ENCODE data around the gene KCP.

KCP gene

DNA sequence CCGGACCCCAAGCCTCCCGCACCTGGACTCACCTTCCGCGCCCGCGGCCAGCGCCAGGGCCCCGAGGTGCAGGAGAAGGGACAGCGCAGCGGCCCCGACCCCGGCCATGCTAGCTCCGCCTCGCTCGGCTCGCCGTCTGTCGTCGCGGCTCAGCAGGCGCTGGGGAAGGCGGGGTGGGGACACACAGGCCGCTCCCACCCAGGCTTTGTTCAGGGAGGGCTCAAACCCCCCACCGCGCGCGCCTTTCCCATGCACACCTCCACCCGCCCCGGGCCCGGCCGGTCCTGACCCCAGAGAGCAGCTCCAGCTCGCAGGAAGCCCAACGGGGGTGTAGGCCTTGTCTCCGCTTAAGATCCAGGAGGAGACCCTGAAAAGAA, at the start of gene KCP:
Gene KCP, minus strand, starts transcription at position 141 of the 377 bp plus-strand sequence. Its CDS starts 33 bp downstream, at position 108.
- H3K4me3 ChIP-seq (ENCODE audit: low read depth, low read length): no peak within 1 kb of the TSS
- TF ChIP-seq, protein P1, sequence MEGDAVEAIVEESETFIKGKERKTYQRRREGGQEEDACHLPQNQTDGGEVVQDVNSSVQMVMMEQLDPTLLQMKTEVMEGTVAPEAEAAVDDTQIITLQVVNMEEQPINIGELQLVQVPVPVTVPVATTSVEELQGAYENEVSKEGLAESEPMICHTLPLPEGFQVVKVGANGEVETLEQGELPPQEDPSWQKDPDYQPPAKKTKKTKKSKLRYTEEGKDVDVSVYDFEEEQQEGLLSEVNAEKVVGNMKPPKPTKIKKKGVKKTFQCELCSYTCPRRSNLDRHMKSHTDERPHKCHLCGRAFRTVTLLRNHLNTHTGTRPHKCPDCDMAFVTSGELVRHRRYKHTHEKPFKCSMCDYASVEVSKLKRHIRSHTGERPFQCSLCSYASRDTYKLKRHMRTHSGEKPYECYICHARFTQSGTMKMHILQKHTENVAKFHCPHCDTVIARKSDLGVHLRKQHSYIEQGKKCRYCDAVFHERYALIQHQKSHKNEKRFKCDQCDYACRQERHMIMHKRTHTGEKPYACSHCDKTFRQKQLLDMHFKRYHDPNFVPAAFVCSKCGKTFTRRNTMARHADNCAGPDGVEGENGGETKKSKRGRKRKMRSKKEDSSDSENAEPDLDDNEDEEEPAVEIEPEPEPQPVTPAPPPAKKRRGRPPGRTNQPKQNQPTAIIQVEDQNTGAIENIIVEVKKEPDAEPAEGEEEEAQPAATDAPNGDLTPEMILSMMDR (IDR thresholded peaks at IDR 0.05; ENCODE audit: borderline replicate concordance, insufficient read depth, low read depth, low read length): no peak

DNA sequence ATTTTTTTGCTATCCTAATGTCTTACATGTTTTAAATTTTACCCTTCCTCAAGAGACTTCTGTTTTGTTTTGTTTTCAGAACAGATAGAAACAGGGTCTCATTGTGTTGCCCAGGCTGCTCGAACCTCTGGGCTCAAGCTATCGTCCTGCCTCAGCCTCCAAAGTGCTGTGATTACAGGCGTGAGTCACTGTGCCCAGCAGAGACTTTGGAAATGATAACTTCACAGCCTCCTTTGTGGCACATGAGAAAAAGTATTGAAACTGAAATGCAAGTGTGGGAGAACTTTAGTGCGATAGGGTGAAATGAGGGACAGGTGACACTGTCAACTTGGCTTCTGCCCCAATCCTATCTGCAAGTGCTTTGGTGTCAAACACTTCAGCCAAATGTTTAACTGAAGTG, 48.8 kb upstream of the KCP start:
- TF ChIP-seq, protein P1 (IDR thresholded peaks at IDR 0.05; ENCODE audit: borderline replicate concordance, insufficient read depth, low read depth, low read length): no peak
- H3K4me3 ChIP-seq (ENCODE audit: low read depth, low read length): no peak overlapping the region

DNA sequence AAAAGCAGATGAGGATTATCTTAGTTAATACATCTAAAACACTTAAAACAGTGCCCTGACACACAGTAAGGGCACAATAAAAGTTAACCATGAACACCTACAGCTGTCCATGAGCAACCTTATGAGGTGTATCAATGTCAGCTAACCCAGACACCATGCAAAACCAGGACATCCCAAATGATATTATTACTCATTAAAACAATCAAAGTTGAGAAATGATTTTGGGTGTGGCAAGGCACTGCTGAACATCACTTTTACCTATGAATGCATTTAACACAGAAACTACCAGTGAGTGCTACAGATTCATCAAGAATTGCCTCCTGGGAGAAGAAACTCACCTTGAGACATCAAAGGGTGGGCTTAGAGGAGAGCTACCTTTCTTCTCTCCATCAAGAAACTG, 45.5 kb upstream of the KCP start:
- TF ChIP-seq, protein P1 (IDR thresholded peaks at IDR 0.05; ENCODE audit: borderline replicate concordance, insufficient read depth, low read depth, low read length): no peak
- H3K4me3 ChIP-seq (ENCODE audit: low read depth, low read length): no peak overlapping the region

DNA sequence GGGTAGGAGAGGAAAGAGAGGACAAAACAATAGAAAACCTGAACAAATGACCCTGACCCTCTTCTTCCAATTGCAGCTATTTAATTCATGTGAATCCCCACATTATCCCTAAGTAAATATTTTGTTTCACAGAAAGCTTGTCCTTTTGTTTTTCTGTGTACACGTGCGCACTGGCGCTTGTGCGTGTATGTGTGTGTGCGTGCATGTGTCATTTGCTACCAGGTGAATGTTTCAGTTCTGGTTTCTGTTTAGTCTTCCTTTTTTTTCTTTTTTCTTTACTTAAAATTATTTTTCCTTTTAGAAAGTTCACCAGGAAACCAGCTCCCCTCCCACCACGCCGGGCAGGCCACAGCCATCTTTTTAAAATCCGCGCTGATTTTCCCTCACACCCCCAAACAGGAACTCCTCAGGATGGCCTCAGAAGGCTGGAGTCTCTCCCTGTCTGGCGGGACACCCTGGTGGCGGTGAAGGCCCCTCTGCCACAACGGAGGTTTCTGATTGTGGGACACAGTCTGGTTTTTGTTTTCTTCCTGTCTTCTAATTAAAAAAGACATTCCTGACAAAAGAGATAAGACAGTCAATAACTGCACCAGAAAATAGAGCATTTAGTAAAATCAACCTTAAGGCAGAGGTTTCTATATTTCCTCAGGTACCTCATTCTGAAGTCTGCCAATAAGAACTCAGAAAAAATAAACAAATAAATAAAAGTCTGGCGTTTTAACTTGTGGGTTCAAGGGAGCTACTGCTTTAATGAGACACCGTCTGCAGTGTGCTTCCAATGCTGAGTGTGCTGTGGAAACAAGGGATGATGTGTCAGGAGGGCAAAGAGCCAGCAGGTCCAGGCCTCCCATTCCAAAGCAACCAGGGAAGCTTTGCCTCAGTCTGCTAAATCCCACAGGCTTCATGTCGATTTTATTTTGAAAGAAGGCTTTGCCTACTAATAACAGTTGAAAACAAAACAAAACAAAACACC, 44.6 kb upstream of the KCP start:
- H3K4me3 ChIP-seq (ENCODE audit: low read depth, low read length): no peak overlapping the region
- TF ChIP-seq, protein P1 (IDR thresholded peaks at IDR 0.05; ENCODE audit: borderline replicate concordance, insufficient read depth, low read depth, low read length): peak; percentile 27; the same call in 1 of the 2 replicates

DNA sequence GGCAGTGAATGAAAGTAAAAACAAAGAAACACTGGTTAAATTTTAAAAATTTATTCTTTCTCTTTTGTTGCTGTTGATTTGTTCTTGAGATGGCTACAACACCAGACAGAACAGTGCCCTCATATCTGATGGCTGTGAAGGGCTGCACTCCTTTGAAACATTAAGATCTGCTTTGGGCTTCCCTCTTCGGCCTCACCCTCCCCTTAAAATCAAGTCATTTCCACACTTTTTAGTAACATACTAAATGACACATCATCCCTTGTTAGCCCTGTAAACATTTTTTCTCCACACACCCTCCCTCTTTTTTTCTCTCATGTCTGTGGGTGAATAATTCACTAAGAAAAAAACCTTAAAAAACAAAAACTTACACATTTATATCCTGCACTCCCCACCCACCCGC, 43.6 kb upstream of the KCP start:
- TF ChIP-seq, protein P1 (IDR thresholded peaks at IDR 0.05; ENCODE audit: borderline replicate concordance, insufficient read depth, low read depth, low read length): no peak

DNA sequence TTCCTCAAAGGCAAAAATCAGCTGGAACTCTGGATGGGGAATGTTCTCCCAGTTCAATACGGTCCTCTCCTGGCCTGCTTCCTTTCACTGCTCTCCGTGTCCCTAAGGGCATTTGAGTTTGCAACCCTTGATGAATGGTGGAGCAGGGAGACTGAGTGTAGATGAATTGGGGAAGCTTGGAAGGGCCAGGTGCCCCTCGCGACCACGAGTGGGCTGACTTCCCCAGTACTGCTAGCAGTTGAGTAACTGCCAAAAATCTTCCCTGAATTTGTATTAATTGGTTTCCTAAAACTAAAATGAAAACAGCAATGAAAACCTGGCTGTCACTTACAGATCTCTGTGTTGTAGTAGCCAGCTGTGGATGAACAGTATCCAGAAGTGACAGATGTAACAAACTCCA, 40.8 kb upstream of the KCP start:
- H3K4me3 ChIP-seq (ENCODE audit: low read depth, low read length): no peak overlapping the region
- TF ChIP-seq, protein P1 (IDR thresholded peaks at IDR 0.05; ENCODE audit: borderline replicate concordance, insufficient read depth, low read depth, low read length): no peak

More for the DNA sequence above, 43.6 kb upstream of the KCP start:
- H3K4me3 ChIP-seq (ENCODE audit: low read depth, low read length): no peak overlapping the region
